Posterior cingulate gyrus (tissue), 11 donors: ENCODE results near the gene TMBIM4.

Source experiments
- DNase-seq, 10 donors: peaks; one replicate each; pipeline versions ENCODE4 v3.0.0 to v3.0.0-alpha.2; 2020 to 2021; ENCODE audit warnings: mixed read lengths in 3 of 10
- intact Hi-C: fragments of 100-400 bp; cut with DNase I; formaldehyde crosslinking; loops from one replicate; pipeline ENCODE4 v1.15.1; 2023

The TMBIM4 gene

GRCh38 chr12:66107451-66107915 lies 62.3 kb downstream of the TMBIM4 start:
- intact Hi-C loops: no loop called here
- DNase-seq: peak in 4 of 10 donors; percentile 9 to 49 (median 20)

GRCh38 chr12:66103016-66103913 lies 66.5 kb downstream of the TMBIM4 start:
- DNase-seq: peak in 1 of 10 donors; percentile 49
- intact Hi-C loops: no loop called here

- intact Hi-C loops: no loop called here
- no peak for DNase-seq
These were observed 77.1 kb downstream of the TMBIM4 start for GRCh38 chr12:66092559-66093269.

- DNase-seq: no peak
- intact Hi-C loops: no loop called here
These were observed 79.6 kb downstream of the TMBIM4 start for GRCh38 chr12:66090157-66090556.

GRCh38 chr12:66087365-66087943 lies 82.3 kb downstream of the TMBIM4 start:
- DNase-seq: peak in 6 of 10 donors; percentile 48 to 87 (median 66)
- intact Hi-C loops: loop anchor here (1.0 to 10.0 kb wide), 4 partner anchors 485 to 1193 kb away; no protein-coding TSS in a partner anchor

- intact Hi-C loops: loop anchor here (5.0 to 10.0 kb wide), 3 partner anchors 484 to 1191 kb away; no protein-coding TSS in a partner anchor
- no peak for DNase-seq
These were observed 83.8 kb downstream of the TMBIM4 start for GRCh38 chr12:66085998-66086397.
